ENCODE results near the gene GSTO2.

GSTO2 gene

GRCh38 chr10:104307576-104308438, 38.8 kb downstream of the GSTO2 start:
- no peak for DNase-seq

- no peak for DNase-seq
Measured at GRCh38 chr10:104308439-104308903, 39.5 kb downstream of the GSTO2 start.

DNA sequence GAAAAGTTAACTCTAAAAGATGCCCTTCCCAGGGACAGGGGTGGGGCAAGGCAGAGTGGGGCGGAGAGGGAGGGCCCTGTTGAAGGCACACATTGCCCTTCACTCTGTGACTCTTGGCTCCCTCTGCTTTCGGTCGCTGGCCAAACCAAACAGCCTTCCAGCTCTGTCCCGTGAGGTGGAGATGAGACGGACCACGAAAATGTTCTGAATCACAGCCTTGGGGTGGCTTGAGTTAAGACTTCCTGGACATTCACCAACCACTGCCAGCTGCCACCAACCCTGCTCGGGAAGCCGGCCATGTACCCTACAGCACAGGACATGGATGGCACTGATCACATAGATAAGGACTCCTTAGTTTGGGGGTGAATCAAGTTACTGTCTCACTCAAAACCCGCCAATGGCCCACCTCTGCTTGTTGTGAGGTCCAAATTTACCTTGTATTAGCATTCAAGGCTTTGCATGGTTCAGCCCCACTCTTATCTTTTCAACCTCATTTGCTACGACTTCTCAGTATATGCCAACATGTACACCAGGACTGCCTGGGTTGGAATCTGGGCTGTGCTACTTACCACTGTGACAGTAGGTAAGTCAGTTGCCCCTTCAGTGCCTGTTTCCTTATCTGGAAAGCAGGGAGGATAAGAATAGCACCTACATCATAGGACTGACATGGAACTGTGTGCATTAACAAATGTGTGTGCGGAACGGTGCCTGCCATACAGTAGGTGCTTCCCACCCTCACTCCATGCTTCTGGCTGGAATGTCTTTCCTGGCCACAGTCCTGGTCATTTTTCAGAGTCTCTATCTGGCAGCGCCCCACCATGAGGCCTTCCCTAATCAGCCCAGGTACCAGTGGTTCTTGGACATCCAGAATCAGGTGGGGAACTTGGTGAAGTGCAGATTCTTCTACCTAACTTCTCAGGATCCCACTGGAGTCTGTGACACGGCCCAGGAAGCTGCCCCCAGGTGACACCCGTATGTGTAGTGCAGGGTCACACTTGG, 41.3 kb downstream of the GSTO2 start:
- peak in 1 of 58 donors; percentile 14 for DNase-seq

DNA sequence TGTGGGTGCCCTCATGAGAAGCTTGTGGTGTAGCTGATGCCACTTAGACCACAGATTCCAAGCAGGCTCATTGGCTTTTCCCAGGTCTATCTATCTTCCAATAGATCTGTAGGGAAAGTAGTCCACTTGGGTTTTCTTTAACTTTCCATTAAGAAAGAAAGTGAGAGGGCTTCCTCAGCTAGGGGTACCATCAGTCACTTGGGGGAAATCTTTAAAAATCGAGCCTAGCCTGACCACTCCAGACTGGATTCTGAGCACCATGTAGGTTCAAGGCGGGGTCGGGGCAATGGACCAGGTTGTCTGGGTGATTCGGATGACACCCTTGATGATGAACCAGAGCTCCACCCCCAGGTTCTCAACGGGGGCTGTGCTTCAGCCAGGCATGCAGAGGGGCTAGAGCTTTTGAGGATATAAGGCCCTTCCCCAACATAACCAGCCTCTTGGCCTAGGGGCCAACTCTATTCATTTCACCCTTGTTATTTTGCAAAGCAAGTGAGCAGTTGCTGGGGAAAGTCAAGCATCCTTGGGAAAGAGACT, 42.3 kb downstream of the GSTO2 start:
- no peak for DNase-seq

- no peak for DNase-seq
Measured at GRCh38 chr10:104314591-104315485, 45.9 kb downstream of the GSTO2 start.

DNA sequence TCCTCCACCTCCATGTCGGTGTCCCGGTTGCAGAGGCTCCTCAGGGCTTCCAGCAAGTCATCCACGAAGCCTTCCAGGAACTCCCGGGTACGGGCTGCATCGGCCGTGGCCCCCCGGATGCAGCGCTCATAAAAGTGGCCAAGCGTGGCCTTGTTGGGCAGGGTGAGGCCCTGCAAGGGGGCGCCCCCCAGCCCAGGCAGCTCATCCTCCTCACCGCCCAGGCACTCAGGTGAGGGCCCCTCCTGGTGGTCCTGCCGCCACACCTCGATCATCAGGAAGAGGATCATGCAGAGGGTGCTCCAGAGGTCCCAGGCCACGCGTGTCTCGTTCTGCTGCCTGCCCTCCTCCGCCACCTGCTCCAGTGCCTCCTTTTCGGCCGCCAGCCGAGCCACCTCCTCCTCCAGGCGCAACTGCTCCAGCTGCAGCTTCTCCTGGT, 46.5 kb downstream of the GSTO2 start:
- no peak for DNase-seq

DNA sequence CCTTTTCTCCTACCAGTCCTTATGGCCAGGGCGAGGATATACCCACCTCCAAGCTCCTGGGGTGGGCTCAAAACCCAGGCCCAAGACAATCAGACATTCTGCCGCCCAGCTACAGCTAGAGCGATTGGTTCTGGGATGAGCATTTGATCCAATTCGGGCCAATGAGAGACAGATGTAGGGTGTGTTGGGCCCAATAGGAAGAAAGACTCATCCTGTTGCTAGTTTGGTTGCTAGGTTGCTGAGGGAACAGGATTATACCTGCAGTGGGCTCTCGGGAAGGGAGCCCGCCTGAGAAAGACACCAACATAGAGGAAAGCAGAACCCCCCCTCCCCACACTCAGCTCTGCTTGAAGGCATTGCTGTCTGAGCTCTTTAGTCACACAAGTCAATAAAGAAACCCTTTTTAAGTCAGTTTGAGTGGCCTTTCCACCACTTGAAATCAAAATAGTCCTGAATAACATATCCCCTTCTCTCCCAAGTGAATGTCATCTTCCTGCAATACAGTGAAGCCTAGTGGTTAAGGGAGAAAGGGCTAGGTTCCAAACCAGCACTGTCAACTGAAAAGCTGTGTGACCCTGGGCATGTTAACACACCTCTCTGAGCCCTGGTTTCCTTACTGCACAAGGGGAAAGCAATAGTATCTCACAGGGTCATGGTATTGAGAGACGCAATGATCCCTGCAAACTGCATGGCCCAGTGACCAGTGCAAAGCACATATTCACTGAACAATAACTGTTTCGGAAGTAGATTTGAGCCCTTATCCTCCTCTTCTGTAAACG, 47.5 kb downstream of the GSTO2 start:
- DNase-seq, result no peak

GRCh38 chr10:104317269-104317710, 48.3 kb downstream of the GSTO2 start:
- DNase-seq, result no peak

GRCh38 chr10:104317726-104318299, 48.8 kb downstream of the GSTO2 start:
- DNase-seq, result no peak

- DNase-seq, result no peak
Measured at GRCh38 chr10:104318326-104318725, 49.3 kb downstream of the GSTO2 start.

GRCh38 chr10:104318810-104319741, 50.1 kb downstream of the GSTO2 start:
- peak in 1 of 58 donors; percentile 25 for DNase-seq

DNA sequence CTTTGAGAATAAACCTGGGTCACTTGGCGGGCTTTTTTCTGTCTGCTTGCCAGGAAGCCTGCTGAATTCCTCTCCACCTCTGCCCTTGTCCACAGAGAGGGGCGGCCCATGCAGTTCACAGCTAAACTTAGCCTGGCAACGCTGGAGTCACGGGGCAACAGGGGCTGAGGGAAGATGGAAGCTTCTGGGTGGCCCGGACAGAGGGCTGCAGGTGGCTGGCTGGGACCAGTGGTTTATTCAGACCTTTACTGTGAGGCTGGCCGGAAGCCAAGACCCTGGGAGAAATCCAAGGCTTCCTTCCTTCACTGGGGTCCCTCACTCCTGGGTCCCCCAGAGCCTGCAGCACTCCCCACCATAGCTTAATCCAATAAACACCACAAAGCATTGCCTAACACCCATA, 52.2 kb downstream of the GSTO2 start:
- peak in 1 of 58 donors; percentile 27 for DNase-seq

DNA sequence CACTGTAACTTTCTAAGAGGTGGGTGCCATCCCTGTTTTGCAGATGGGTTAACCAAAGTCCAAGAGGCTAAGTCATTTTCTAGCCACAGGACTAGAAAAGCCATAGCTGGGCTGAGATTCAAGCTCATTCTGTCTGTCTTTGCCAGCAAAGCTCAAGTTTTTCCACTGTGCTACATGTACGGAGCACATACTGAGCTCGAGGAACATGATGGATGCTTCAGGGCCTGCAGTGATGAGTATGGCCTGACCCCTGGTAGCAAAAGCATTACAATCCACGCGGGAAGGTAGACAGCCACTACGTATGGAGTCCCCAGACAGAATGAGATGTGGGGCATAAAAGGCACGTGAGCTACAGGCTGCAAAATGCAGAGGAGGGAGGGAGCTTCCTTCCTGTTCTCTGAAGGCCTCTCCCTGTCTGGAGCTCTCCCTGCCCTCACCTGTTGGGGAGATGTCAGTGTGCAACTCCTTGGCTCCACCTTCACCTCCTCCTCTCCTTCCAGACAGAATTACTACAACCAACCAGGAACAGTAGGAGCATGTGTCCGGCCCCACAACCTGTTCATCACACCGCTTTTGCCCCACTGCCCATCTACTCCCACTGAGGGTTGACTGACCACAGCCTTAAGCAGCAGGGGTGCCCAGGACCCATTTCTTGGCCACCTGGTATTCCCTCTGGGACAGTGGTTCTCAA, 52.9 kb downstream of the GSTO2 start:
- DNase-seq, result no peak

DNA sequence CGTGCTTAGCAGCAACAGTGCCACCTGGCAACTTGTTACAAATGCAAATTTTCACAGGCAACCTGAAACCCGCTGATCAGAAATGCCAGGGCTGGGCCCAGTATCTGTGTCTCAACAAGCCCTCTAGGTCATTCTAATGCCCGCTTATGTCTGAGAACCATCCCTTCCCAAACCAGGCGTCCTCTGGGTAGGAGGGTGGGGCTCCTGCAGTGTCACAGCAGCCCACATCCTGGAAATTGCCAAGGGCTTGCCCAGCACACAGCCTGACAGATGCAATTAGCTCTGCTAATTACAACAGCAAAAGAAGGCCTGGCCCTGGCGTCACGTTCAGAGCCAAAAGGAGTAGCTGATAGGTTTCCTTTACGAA, 53.4 kb downstream of the GSTO2 start:
- DNase-seq, result no peak

DNA sequence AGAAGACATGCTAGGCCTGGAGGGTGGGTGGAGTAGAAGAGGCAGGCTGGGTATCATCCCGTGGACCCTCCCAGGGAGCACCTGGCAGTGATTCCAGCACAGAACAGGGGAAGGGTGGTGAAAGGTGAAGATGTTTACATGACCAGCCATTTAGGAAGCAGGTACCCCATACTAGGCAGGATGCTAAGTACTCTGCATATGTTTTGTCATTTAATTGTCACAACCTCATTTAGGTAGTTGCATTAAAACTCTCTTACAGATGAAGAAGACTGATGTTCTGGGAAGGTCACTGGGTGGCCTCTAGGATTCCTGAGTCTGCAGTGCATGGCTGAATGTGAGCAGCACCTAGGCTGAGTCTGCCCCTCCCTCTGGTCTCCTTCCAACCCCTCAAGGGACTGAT, 54.1 kb downstream of the GSTO2 start:
- DNase-seq, result no peak

GRCh38 chr10:104323760-104324201, 54.8 kb downstream of the GSTO2 start:
- no peak for DNase-seq

GRCh38 chr10:104324221-104324686, 55.3 kb downstream of the GSTO2 start:
- DNase-seq, result peak in 3 of 58 donors; percentile 20 to 28 (median 25)

Data from anterior cingulate cortex (tissue), 58 donors.